ENCODE results near the gene TNFRSF18. TPM values are rescaled to one million over a fixed set of nuclear protein-coding genes. Genes with fewer than 3 reads are reported as not detected.

TNFRSF18 gene
- total and polyA plus RNA-seq, 7 experiments from 2014 or later = 0.32 to 81.7 (median 7.6) TPM; not detected in 3

DNA sequence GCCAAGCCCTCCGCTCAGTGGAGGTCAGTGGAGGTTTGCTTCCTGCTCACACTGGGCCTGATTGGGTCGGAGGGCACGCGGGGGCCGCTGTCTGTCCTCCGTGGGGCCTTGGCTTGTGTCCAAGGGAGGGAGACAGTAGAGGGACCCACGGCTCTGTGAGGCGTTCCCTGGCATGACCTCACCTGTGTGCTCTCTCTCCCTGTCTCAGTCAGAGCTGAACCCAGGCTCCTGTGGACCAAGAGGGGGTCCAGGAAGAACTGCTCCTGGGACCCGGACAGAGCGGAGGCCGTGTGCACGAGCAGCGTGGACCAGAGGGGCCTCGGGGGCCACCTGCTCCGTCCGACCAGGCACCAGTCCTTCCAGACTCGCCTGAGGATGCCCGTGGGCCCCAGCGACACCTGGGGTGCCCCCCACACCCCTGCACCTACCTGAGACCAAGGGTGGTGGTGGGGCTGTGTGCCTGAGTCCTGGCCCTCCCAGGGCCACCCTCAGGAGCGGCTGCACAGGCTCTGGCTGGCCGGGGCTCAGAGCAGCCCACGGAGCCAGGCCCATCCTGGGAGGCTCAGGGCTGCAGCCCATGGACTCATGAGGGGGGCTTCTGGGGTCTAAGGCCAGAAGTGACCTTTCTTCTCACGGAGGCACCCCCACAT is 46.0 kb downstream of the TNFRSF18 start:
- Histone ChIP-seq H3K36me3 (ENCODE audit: control insufficient read depth in 2 of 3, insufficient read depth in 3 of 3, low read length in 3 of 3) (no peaks in the 10 kb centered on the region), H3K4me1 (ENCODE audit: control insufficient read depth in 2 of 2, insufficient read depth in 2 of 2, low read length in 2 of 2) (peaks cover 4 to 5% of the 10 kb centered on the region in 2 donors), H3K4me3 (ENCODE audit: low read length) (no peak overlapping the region), H3K9me3 (ENCODE audit: control insufficient read depth in 2 of 3, low read length in 3 of 3) (peaks cover 0 to 5% (median 0%) of the 10 kb centered on the region in 3 experiments), H3K27ac (ENCODE audit: low read depth, low read length) (no peak overlapping the region), H3K27me3 (ENCODE audit: control insufficient read depth in 2 of 2, insufficient read depth in 2 of 2, low read length in 2 of 2) (no peaks in the 10 kb centered on the region)
- H3K27me3 Mint-ChIP-seq = no peaks in the 10 kb centered on the region
- H3K4me1 Mint-ChIP-seq = peaks cover 0 to 5% (median 0%) of the 10 kb centered on the region in 7 donors
- H3K4me3 Mint-ChIP-seq = no peak overlapping the region
- no peak for DNase-seq
- H3K36me3 Mint-ChIP-seq = no peaks in the 10 kb centered on the region
- ChIA-PET POLR2A (no interaction called here), CTCF (no interaction called here)
- ATAC-seq = no peak
- peaks cover 0 to 3% (median 0%) of the 10 kb centered on the region in 11 donors for H3K9me3 Mint-ChIP-seq
- intact Hi-C loops (cut with micrococcal nuclease) = no loop called here
- H3K27ac Mint-ChIP-seq = no peak overlapping the region

DNA sequence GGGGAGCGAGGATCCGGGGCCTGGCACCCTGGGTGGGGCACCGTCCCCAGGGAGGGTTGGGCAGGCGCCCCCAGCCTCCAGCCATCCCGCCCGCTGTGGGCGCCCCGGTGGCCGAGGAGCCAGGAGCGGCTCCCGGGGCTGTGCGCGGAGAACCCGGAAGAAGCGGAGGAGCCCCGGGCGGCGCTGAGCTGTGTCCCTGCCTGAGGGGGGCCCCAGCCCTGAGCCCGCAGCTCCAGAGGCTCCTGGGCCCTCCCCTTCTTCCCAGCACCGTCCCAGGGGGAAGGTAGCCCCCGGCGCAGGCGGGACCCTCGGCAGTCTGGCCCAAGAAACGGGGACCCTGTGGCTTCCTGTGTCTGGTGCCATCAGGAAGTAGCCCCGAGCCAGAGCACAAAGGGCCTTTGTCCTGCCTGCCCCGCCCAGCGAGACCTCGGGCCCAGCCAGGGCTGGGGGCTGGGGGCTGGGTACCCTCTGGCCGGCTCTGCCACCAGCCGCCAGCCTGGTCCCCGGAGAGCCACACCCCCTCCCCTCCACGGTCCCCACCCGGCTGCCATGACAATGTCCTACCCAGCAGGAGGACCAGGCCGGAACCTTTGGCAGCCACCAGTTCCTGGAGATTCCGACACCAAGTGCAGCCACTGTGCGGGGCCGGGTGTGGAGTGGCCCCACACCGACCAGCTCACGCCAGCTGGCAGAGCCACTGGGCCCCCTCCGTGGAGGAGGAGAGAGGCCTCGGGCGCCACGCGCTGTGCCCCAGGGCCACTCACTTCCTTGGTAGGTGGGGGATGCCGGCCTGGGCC is 48.3 kb downstream of the TNFRSF18 start:
- peaks cover 0 to 16% (median 5%) of the 10 kb centered on the region in 11 donors for H3K9me3 Mint-ChIP-seq
- H3K27ac Mint-ChIP-seq = peak overlapping the region in 3 of 9 donors; percentile 47 to 62 (median 62)

DNA sequence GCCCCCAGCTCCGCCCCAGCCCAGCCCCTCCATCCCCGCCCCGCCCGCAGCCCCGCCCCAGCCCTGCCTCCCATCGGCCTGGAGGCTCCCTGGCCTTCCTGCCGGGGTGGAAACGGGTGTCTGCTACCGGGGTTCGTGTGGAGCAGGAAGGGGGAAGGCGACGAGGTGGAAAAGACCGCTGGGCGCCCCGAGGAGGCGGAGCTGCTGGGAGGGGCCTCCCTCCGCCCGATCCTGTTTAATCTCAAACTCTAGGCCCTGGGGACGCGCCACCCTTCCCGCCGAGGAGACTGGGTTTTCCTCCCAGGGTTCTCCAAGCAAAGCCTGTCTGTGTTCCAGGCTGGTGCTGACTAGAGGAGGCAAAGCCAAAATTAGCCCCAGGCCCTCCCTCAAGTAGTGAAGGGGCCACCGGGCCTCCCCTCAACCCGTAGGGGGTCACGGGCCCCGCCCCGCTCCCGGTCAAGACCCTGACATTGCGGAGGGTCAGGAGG is 48.9 kb downstream of the TNFRSF18 start:
- DNase-seq = peak; percentile 22 to 72 (median 42)
- ChIA-PET CTCF (interaction anchor here (0.6 kb wide), 1 partner anchor 35 kb away, joined by 3 read pairs; no protein-coding TSS in a partner anchor), POLR2A (interaction anchor here (1.0 to 1.7 kb wide), 5 partner anchors 13 to 150 kb away, joined by 3 to 6 read pairs (median 4); partner anchors contain the start of gene ACAP3)

More for the DNA sequence above, 48.3 kb downstream of the TNFRSF18 start:
- Mint-ChIP-seq H3K27me3 (no peaks in the 10 kb centered on the region), H3K4me1 (peaks cover 0 to 10% (median 2%) of the 10 kb centered on the region in 7 donors), H3K4me3 (peak overlapping the region in 8 of 10 donors; percentile 34 to 84 (median 55)), H3K36me3 (peaks cover 0 to 8% (median 0%) of the 10 kb centered on the region in 5 donors)
- peak overlapping the region; percentile 91 for H3K27ac ChIP-seq (ENCODE audit: low read depth, low read length)
- peak overlapping the region; percentile 81 for H3K4me3 ChIP-seq (ENCODE audit: low read length)
- peak in 8 of 9 donors; percentile 24 to 55 (median 38) for DNase-seq
- H3K27me3 ChIP-seq (ENCODE audit: control insufficient read depth in 2 of 2, insufficient read depth in 2 of 2, low read length in 2 of 2) = no peaks in the 10 kb centered on the region
- ATAC-seq = peak; percentile 66
- H3K4me1 ChIP-seq (ENCODE audit: control insufficient read depth in 2 of 2, insufficient read depth in 2 of 2, low read length in 2 of 2) = peaks cover 4 to 5% of the 10 kb centered on the region in 2 donors
- POLR2A ChIA-PET = interaction anchor here (0.6 to 1.7 kb wide), 6 partner anchors 13 to 149 kb away, joined by 3 to 6 read pairs (median 4); partner anchors contain the start of gene ACAP3
- intact Hi-C loops (cut with micrococcal nuclease) = loop anchor here (1.0 to 5.0 kb wide), 5 partner anchors 14 to 91 kb away; partner anchors contain the start of genes B3GALT6 (in 1 of the 2) and SDF4 (in 1 of the 2)
- peaks cover 0 to 16% (median 3%) of the 10 kb centered on the region in 3 experiments for H3K9me3 ChIP-seq (ENCODE audit: control insufficient read depth in 2 of 3, low read length in 3 of 3)
- CTCF ChIA-PET = interaction anchor here (1.1 kb wide), 1 partner anchor 93 kb away, joined by 5 read pairs; no protein-coding TSS in a partner anchor
- H3K36me3 ChIP-seq (ENCODE audit: control insufficient read depth in 2 of 3, insufficient read depth in 3 of 3, low read length in 3 of 3) = no peaks in the 10 kb centered on the region

DNA sequence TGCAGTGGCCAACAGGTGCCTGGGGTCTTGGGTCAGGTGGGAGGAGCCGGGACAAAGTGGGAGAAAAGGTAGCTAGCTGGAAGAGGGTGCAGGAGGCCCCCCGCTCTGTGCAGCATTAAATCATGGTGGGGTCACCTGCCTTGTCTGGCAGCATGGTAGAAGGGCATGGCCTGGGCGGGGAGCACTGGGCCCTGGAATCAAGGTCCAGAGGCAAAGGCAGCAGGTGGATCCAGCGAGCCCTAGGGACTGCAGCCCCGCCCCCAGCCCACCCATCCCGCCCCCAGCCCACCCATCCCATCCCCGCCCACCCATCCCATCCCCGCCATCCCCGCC is 49.4 kb downstream of the TNFRSF18 start:
- peak overlapping the region in 6 of 9 donors; percentile 42 to 64 (median 52) for H3K27ac Mint-ChIP-seq
- Histone ChIP-seq H3K9me3 (ENCODE audit: control insufficient read depth in 2 of 3, low read length in 3 of 3) (peaks cover 0 to 21% (median 3%) of the 10 kb centered on the region in 3 experiments), H3K36me3 (ENCODE audit: control insufficient read depth in 2 of 3, insufficient read depth in 3 of 3, low read length in 3 of 3) (no peaks in the 10 kb centered on the region), H3K27ac (ENCODE audit: low read depth, low read length) (no peak overlapping the region), H3K27me3 (ENCODE audit: control insufficient read depth in 2 of 2, insufficient read depth in 2 of 2, low read length in 2 of 2) (no peaks in the 10 kb centered on the region), H3K4me3 (ENCODE audit: low read length) (no peak overlapping the region), H3K4me1 (ENCODE audit: control insufficient read depth in 2 of 2, insufficient read depth in 2 of 2, low read length in 2 of 2) (peaks cover 4 to 5% of the 10 kb centered on the region in 2 donors)
- H3K36me3 Mint-ChIP-seq = peaks cover 0 to 19% (median 0%) of the 10 kb centered on the region in 5 donors
- intact Hi-C loops (cut with micrococcal nuclease) = loop anchor here (1.0 to 5.0 kb wide), 5 partner anchors 13 to 90 kb away; partner anchors contain the start of genes B3GALT6 (in 1 of the 2) and SDF4 (in 1 of the 2)
- H3K9me3 Mint-ChIP-seq = peaks cover 0 to 22% (median 13%) of the 10 kb centered on the region in 11 donors
- H3K4me3 Mint-ChIP-seq = peak overlapping the region in 9 of 10 donors; percentile 41 to 80 (median 60)
- H3K27me3 Mint-ChIP-seq = no peaks in the 10 kb centered on the region
- CTCF ChIA-PET = interaction anchor here (0.5 to 0.6 kb wide), 2 partner anchors 11 to 34 kb away, joined by 3 read pairs; no protein-coding TSS in a partner anchor
- DNase-seq = no peak
- ATAC-seq = no peak
- POLR2A ChIA-PET = interaction anchor here (0.6 to 1.7 kb wide), 5 partner anchors 12 to 118 kb away, joined by 3 to 6 read pairs (median 4); no protein-coding TSS in a partner anchor
- H3K4me1 Mint-ChIP-seq = peaks cover 0 to 13% (median 9%) of the 10 kb centered on the region in 7 donors

More for the DNA sequence above, 48.9 kb downstream of the TNFRSF18 start:
- peaks cover 0 to 12% (median 7%) of the 10 kb centered on the region in 7 donors for H3K4me1 Mint-ChIP-seq
- no peaks in the 10 kb centered on the region for H3K27me3 Mint-ChIP-seq
- intact Hi-C loops (cut with micrococcal nuclease) = loop anchor here (1.0 to 5.0 kb wide), 5 partner anchors 13 to 90 kb away; partner anchors contain the start of genes B3GALT6 (in 1 of the 2) and SDF4 (in 1 of the 2)
- Histone ChIP-seq H3K4me3 (ENCODE audit: low read length) (peak overlapping the region; percentile 81), H3K36me3 (ENCODE audit: control insufficient read depth in 2 of 3, insufficient read depth in 3 of 3, low read length in 3 of 3) (no peaks in the 10 kb centered on the region), H3K27ac (ENCODE audit: low read depth, low read length) (peak overlapping the region; percentile 91), H3K4me1 (ENCODE audit: control insufficient read depth in 2 of 2, insufficient read depth in 2 of 2, low read length in 2 of 2) (peaks cover 4 to 5% of the 10 kb centered on the region in 2 donors), H3K27me3 (ENCODE audit: control insufficient read depth in 2 of 2, insufficient read depth in 2 of 2, low read length in 2 of 2) (no peaks in the 10 kb centered on the region), H3K9me3 (ENCODE audit: control insufficient read depth in 2 of 3, low read length in 3 of 3) (peaks cover 0 to 21% (median 3%) of the 10 kb centered on the region in 3 experiments)
- peaks cover 0 to 14% (median 0%) of the 10 kb centered on the region in 5 donors for H3K36me3 Mint-ChIP-seq
- peak overlapping the region in 8 of 9 donors; percentile 47 to 83 (median 59) for H3K27ac Mint-ChIP-seq
- peaks cover 0 to 22% (median 12%) of the 10 kb centered on the region in 11 donors for H3K9me3 Mint-ChIP-seq
- H3K4me3 Mint-ChIP-seq = peak overlapping the region; percentile 63 to 85 (median 76)
- ATAC-seq = peak; percentile 73

DNA sequence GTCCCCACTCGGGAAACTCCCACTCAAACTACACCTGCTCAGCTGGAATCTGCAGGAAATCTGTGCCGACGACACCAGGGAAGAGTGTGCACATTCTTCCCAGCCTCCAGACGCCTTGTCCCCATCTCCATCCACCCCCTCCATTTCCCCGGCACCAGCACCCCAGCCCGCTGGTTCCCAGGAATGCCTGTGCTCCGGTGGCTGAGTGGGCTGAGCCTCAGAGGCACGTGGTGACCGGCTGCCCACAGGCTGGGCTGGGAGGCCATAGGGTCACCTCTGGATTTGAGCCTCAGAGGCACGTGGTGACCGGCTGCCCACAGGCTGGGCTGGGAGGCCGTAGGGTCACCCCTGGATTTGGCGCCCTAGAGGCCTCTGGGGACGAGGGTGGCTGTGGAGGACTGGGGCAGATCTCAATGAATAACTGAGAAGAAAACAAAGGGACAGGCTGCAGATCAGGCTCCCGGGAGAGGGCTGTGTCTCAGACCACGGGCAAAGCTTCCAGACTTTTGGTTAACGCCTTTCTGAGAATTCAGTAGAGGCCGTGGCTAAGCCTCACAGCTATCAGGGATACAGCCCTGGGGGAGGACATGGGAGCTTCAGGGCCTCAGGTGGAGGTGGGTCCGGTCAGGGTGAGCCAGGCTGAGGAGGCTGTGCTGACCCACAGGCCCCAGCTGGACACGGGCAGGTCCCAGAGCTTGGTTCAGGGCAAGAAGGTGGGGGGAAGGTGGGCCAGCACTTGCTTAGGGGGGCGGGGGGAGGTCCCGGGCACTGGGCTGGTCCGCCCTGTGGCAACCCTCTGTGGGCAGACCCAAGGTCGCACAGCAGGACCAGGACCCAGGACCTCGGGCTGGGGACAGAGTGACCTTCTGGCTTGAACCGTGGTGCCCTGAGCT is 50.0 kb downstream of the TNFRSF18 start:
- H3K36me3 ChIP-seq (ENCODE audit: control insufficient read depth in 2 of 3, insufficient read depth in 3 of 3, low read length in 3 of 3) = no peaks in the 10 kb centered on the region
- H3K9me3 ChIP-seq (ENCODE audit: control insufficient read depth in 2 of 3, low read length in 3 of 3) = peaks cover 0 to 21% (median 3%) of the 10 kb centered on the region in 3 experiments
- H3K9me3 Mint-ChIP-seq = peaks cover 0 to 22% (median 13%) of the 10 kb centered on the region in 11 donors
- intact Hi-C loops (cut with micrococcal nuclease) = loop anchor here (1.0 to 5.0 kb wide), 5 partner anchors 12 to 89 kb away; partner anchors contain the start of genes B3GALT6 (in 1 of the 2) and SDF4 (in 1 of the 2)
- H3K36me3 Mint-ChIP-seq = peaks cover 0 to 19% (median 0%) of the 10 kb centered on the region in 5 donors
- CTCF ChIA-PET = interaction anchor here (0.5 kb wide), 1 partner anchor 11 kb away, joined by 3 read pairs; no protein-coding TSS in a partner anchor
- H3K4me3 Mint-ChIP-seq = peak overlapping the region; percentile 45 to 80 (median 57)
- POLR2A ChIA-PET = interaction anchor here (0.6 to 1.7 kb wide), 5 partner anchors 11 to 117 kb away, joined by 3 to 6 read pairs (median 4); no protein-coding TSS in a partner anchor
- DNase-seq (no peak), ATAC-seq (no peak)
- no peak overlapping the region for H3K27ac ChIP-seq (ENCODE audit: low read depth, low read length)
- H3K27me3 Mint-ChIP-seq = no peaks in the 10 kb centered on the region
- H3K27ac Mint-ChIP-seq = peak overlapping the region in 8 of 9 donors; percentile 22 to 64 (median 49)
- peaks cover 0 to 13% (median 9%) of the 10 kb centered on the region in 7 donors for H3K4me1 Mint-ChIP-seq
- no peaks in the 10 kb centered on the region for H3K27me3 ChIP-seq (ENCODE audit: control insufficient read depth in 2 of 2, insufficient read depth in 2 of 2, low read length in 2 of 2)
- H3K4me3 ChIP-seq (ENCODE audit: low read length) = no peak overlapping the region
- H3K4me1 ChIP-seq (ENCODE audit: control insufficient read depth in 2 of 2, insufficient read depth in 2 of 2, low read length in 2 of 2) = peaks cover 4 to 5% of the 10 kb centered on the region in 2 donors

All from naive thymus-derived CD4-positive, alpha-beta T cell (primary cell).